Measurements from ENCODE around the gene NEDD4. TPM values are rescaled to one million over a fixed set of nuclear protein-coding genes. Genes with fewer than 3 reads are reported as not detected.
"Not testable (repeated sequence)": the region's sequence is repeated elsewhere in the genome, so short reads cannot be mapped to it uniquely, and the experiment has no call there.

The NEDD4 gene
- polyA plus RNA-seq, 2 of the 4 experiments (the other 2 are of a cell fraction): 56.4 to 78.8 TPM

DNA sequence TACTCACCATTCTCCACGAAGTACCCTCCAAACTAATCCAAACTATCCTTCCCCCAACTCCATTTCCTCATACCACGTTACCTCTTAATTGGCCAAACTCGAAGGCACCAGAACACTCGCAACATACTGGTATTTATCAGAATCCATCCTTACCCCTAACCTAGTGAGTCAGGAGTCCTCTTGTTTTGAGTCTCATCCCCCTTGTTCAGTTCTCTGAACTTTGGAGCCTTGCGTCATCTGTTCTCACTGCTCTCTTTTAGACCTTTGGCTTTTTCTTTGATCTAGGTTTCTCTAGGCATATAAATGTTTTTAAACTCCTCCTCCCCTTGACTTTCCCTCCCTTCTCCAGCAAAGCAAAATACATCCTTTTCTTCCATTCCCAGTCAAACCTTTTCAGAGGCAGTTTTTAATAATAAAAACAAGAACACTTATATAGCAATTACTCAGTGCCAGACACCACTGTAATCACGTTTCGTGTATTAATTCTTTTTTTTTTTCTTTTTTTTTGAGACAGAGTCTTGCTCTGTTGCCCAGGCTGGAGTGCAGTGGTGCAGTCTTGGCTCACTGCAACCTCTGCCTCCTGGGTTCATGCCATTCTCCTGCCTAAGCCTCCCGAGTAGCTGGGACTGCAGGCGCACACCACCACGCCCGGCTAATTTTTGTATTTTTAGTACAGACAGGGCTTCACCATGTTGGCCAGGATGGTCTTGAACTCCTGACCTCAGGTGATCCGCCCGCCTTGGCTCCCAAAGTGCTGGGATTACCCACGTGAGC, 40.7 kb downstream of the NEDD4 start:
- H3K4me1 ChIP-seq: peaks cover 37% of the 10 kb centered on the region
- H3K9me3 ChIP-seq, POLR2A ChIA-PET, H3K4me3 ChIP-seq, CTCF ChIA-PET, FAIRE-seq: not testable (repeated sequence)
- H3K4me2 ChIP-seq: peak overlapping the region; percentile 51
- 87% methylated on average over 14 of the region's 14 CpGs for WGBS (ENCODE audit: missing lambda C conversion rate)
- peak overlapping the region; percentile 23 to 49; a peak in 5 of 6 replicates for H3K27ac ChIP-seq
- ATAC-seq: peak; percentile 71 to 86; a peak in 5 of 6 replicates
- TF ChIP-seq CEBPB (IDR thresholded peaks at IDR 0.05) (peak; percentile 48 to 62; a peak in 3 of 4 replicates), JUNB (IDR thresholded peaks at IDR 0.05) (0 out of 2 replicates have a peak, but pooled peaks have one; percentile 17)
- peak in 1 of 2 experiments; percentile 60 for DNase-seq (ENCODE audit: low read depth in 1 of 2, low spot score in 1 of 2)

DNA sequence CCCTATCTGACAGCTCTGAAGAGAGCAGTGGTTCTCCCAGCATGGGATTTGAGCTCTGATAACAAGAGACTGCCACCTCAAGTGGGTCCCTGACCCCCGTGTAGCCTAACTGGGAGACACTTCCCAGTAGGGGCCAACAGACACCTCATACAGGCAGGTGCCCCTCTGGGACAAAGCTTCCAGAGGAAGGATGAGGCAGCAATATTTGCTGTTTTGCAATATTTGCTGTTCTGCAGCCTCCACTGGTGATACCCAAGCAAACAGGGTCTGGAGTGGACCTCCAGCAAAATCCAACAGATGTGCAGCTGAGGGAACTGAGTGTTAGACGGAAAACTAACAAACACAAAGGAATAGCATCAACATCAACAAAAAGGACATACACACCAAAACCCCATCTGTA, 48.8 kb downstream of the NEDD4 start:
- POLR2A ChIA-PET: not testable (repeated sequence)
- 69% methylated on average over 2 of the region's 2 CpGs for WGBS (ENCODE audit: missing lambda C conversion rate)

DNA sequence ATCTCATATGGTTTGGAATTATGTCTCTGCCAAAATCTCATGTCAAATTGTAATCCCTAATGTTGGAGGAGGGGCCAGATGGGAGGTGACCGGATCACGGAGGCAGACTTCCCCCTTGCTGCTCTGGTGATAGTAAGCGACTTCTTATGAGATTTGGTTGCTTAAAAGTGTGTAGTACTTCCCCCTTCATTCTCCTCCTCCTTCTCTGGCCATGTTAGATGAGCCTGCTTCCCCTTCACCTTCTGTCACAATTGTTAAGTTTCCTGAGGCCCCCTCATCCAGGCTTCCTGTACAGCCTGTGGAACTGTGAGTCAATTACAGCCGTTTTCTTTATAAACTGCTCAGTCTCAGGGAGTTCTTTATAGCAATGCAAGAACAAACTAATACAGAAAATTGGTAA, 51.1 kb downstream of the NEDD4 start:
- no peak for DNase-seq (ENCODE audit: low read depth in 1 of 2, low spot score in 1 of 2)
- TF ChIP-seq SMC3 (IDR thresholded peaks at IDR 0.05): no peak
- CTCF ChIA-PET: no interaction called here
- Histone ChIP-seq H3K4me2 (no peak overlapping the region), H3K9me3 (peaks cover 12% of the 10 kb centered on the region; the same call in 2 of the 3 replicates), H3K4me1 (0 out of 3 replicates have a peak, but pooled peaks cover 4% of the 10 kb centered on the region), H3K4me3 (no peak overlapping the region), H3K27ac (no peak overlapping the region)
- POLR2A ChIA-PET: no interaction called here
- ATAC-seq: no peak
- FAIRE-seq: peak; percentile 74
- WGBS (ENCODE audit: missing lambda C conversion rate): 87% methylated on average over 4 of the region's 4 CpGs

More for the DNA sequence above, 48.8 kb downstream of the NEDD4 start:
- H3K4me3 ChIP-seq; ATAC-seq; FAIRE-seq; H3K4me1 ChIP-seq; H3K4me2 ChIP-seq; H3K9me3 ChIP-seq; DNase-seq (ENCODE audit: low read depth in 1 of 2, low spot score in 1 of 2): not testable (repeated sequence)
- CTCF ChIA-PET: interaction anchor here (0.6 to 1.2 kb wide), 2 partner anchors 48 to 506 kb away, joined by 3 read pairs; no protein-coding TSS in a partner anchor
- H3K27ac ChIP-seq: 0 out of 6 replicates have a peak overlapping the region, but pooled peaks of 1 of the 2 experiments have one; percentile 12
- peak; percentile 14 for TF ChIP-seq MAFK (IDR thresholded peaks at IDR 0.05; ENCODE audit: partially characterized antibody)

DNA sequence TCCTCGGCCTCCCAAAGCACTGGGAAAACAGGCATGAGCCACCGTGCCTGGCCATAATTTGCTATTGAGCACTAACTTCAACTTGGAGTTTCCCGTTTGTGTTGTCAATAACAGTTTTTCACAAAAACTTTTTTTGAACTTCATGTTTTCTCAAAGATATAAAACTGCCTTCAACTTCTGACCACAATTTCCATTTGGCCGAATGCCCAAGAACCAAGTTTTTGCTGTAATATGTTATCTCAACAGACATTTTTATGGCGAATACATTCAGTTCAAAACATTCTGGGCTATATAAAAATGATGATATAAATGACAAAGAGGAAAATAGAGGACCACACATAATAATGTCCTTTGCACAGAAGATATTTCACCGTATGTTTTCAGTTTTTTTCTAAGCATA, 56.4 kb downstream of the NEDD4 start:
- DNase-seq (ENCODE audit: low read depth in 1 of 2, low spot score in 1 of 2) (no peak), FAIRE-seq (peak; percentile 73), ATAC-seq (no peak)
- no peak for TF ChIP-seq RCOR1 (IDR thresholded peaks at IDR 0.05; ENCODE audit: low read depth, low read length)
- no peak for TF ChIP-seq EHF (CRISPR knock-in tag; IDR thresholded peaks at IDR 0.05)
- TF ChIP-seq, protein P1, sequence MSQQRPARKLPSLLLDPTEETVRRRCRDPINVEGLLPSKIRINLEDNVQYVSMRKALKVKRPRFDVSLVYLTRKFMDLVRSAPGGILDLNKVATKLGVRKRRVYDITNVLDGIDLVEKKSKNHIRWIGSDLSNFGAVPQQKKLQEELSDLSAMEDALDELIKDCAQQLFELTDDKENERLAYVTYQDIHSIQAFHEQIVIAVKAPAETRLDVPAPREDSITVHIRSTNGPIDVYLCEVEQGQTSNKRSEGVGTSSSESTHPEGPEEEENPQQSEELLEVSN (IDR thresholded peaks at IDR 0.05; ENCODE audit: borderline replicate concordance, low read depth): no peak
- H3K4me1 ChIP-seq: no peaks in the 10 kb centered on the region
- H3K9me3 ChIP-seq: peaks cover 15% of the 10 kb centered on the region; the same call in 2 of the 3 replicates
- no peak overlapping the region for H3K4me3 ChIP-seq
- ChIA-PET CTCF (no interaction called here), POLR2A (no interaction called here)
- no peak overlapping the region for H3K4me2 ChIP-seq
- no peak overlapping the region for H3K27ac ChIP-seq
- WGBS (ENCODE audit: missing lambda C conversion rate): 93% methylated on average over 6 of the region's 6 CpGs

- ChIA-PET CTCF (interaction anchor here (0.7 to 3.0 kb wide), 2 partner anchors 12 to 279 kb away, joined by 3 to 17 read pairs; no protein-coding TSS in a partner anchor), POLR2A (no interaction called here)
- DNase-seq (ENCODE audit: low read depth in 1 of 2, low spot score in 1 of 2) (no peak), FAIRE-seq (no peak), ATAC-seq (no peak)
- Histone ChIP-seq H3K4me3 (no peak overlapping the region), H3K9me3 (no peaks in the 10 kb centered on the region), H3K27ac (no peak overlapping the region), H3K4me1 (no peaks in the 10 kb centered on the region), H3K4me2 (no peak overlapping the region)
- WGBS (ENCODE audit: missing lambda C conversion rate): 95% methylated on average over 4 of the region's 4 CpGs
- TF ChIP-seq HES2 (IDR thresholded peaks at IDR 0.05): no peak
These were observed 64.5 kb downstream of the NEDD4 start for GRCh38 chr15:55928955-55929354.

DNA sequence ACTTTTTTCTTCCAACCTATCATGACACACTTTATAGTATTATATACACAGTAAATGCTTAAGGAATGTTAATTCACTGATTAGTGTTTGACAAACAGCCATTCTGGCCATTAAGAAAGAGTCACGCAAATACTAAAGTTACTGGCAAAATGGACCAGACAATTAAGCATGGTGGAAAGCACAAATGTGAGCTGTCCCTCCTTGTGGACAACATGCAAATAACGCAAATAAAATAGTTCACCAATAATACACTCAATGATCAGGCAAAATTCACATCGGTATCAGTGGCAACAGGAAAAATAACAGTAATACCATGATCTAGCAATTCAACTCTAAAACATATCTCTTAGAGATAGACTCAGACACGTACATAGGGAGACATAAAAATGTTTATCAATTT, 71.7 kb downstream of the NEDD4 start:
- H3K4me3 ChIP-seq: no peak overlapping the region
- H3K4me2 ChIP-seq: no peak overlapping the region
- TF ChIP-seq CHD4 (IDR thresholded peaks at IDR 0.05; ENCODE audit: borderline replicate concordance) (no peak), HEYL (CRISPR knock-in tag; IDR thresholded peaks at IDR 0.05) (no peak), HDAC2 (IDR thresholded peaks at IDR 0.05) (no peak), BCL3 (IDR thresholded peaks at IDR 0.05) (no peak), FOXS1 (CRISPR knock-in tag; IDR thresholded peaks at IDR 0.05) (no peak), ZNF302 (CRISPR knock-in tag; IDR thresholded peaks at IDR 0.05) (no peak), HES2 (IDR thresholded peaks at IDR 0.05) (no peak), MAFK (IDR thresholded peaks at IDR 0.05; ENCODE audit: partially characterized antibody) (no peak), ZC3H11A (IDR thresholded peaks at IDR 0.05) (no peak), KDM5A (IDR thresholded peaks at IDR 0.05) (no peak), SREBF2 (IDR thresholded peaks at IDR 0.05) (no peak), RCOR1 (IDR thresholded peaks at IDR 0.05; ENCODE audit: low read depth, low read length) (no peak), PHF8 (IDR thresholded peaks at IDR 0.05; ENCODE audit: borderline replicate concordance, low read depth) (no peak), EHMT2 (IDR thresholded peaks at IDR 0.05; ENCODE audit: low read depth) (no peak)
- ChIA-PET POLR2A (no interaction called here), CTCF (interaction anchor here (0.9 to 1.6 kb wide), 2 partner anchors 11 to 76 kb away, joined by 3 to 4 read pairs; no protein-coding TSS in a partner anchor)
- no peaks in the 10 kb centered on the region for H3K9me3 ChIP-seq
- WGBS (ENCODE audit: missing lambda C conversion rate): 92% methylated on average over 4 of the region's 4 CpGs
- ATAC-seq (no peak), FAIRE-seq (peak; percentile 81), DNase-seq (ENCODE audit: low read depth in 1 of 2, low spot score in 1 of 2) (no peak)
- H3K27ac ChIP-seq: no peak overlapping the region
- H3K4me1 ChIP-seq: peaks cover 17% of the 10 kb centered on the region; the same call in 2 of the 3 replicates

Measured in A549 (cell line).